Lower leg skin (tissue), 4 donors: ENCODE measurements around the gene LRP1B. TPM values are rescaled to one million over a fixed set of nuclear protein-coding genes. Genes with fewer than 3 reads are reported as not detected.
"Not testable (repeated sequence)": the region's sequence is repeated elsewhere in the genome, so short reads cannot be mapped to it uniquely, and the experiment has no call there.

ENCODE experiments used
- DNase-seq, 2 donors: peaks; one replicate each; pipeline ENCODE4 v3.0.0-alpha.2; 2019; ENCODE audit warnings: low spot score in 2 of 2
- H3K4me3 ChIP-seq: fragments of 200-600 bp; sonication (generic); 2 replicates; pipeline ENCODE4 v1.5.1; 2017; ENCODE audit warnings: mild to moderate bottlenecking, low read depth; ENCODE audit not compliant: poor library complexity, severe bottlenecking
- POLR2A ChIP-seq, 2 donors: fragments of 450-650 bp; IDR thresholded peaks; one replicate each; pipeline ENCODE4 v1.6.1; 2016 to 2017; ENCODE audit warnings: antibody characterized with exemption in 2 of 2, mild to moderate bottlenecking in 1 of 2, moderate library complexity in 1 of 2
- WGBS, 2 donors: methylation state at CpG; one replicate each; pipeline ENCODE4 v1.1.5; 2018; 5-methylcytosine and 5-hydroxymethylcytosine counted together
- intact Hi-C: fragments of 100-400 bp; cut with DNase I; formaldehyde crosslinking; loops from one replicate; pipeline ENCODE4 v1.15.0; 2023; ENCODE audit warnings: low total_unique reads
- total RNA-seq, 4 donors: library from RNA; depleted of rRNA; stranded (reverse); fragments of >200 nt; gene quantifications; one replicate each; pipeline ENCODE4 v1.1.0, GENCODE V29; 2016
- TF ChIP-seq, protein P1 (sequence below), 3 donors: fragments of 450-650 bp; IDR thresholded peaks; one replicate each; pipeline ENCODE4 v1.5.1; 2016; ENCODE audit warnings: antibody characterized with exemption in 3 of 3, mild to moderate bottlenecking in 3 of 3, moderate library complexity in 2 of 3

The LRP1B gene
- total RNA-seq, 4 donors from 2014 or later: 0.80 to 1.6 (median 1.0) TPM

DNA sequence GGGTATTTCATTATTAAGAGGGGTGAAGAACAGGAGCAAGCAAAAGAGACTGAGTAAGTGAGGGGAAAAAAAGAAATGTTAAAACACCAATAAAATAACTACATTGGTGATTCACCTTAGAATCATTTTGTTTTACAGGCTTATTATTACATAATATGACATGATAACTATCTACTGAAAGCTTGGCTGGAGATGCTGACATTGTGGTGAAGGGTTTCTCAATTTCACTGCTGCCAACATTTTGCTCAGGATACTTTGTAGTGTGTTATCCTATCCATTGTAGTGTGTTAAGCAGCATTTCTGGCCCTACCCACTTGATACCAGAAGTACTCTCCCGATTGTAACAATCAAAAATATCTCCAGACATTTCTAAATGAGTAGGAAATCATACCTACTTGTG is 1786.0 kb downstream of the LRP1B start:
- WGBS, 2 donors: 58 to 78% methylated on average over 1 of the region's 1 CpG
- no peak for DNase-seq
- intact Hi-C loops: no loop called here
- no peak for TF ChIP-seq POLR2A (IDR thresholded peaks at IDR 0.05)
- TF ChIP-seq, protein P1, sequence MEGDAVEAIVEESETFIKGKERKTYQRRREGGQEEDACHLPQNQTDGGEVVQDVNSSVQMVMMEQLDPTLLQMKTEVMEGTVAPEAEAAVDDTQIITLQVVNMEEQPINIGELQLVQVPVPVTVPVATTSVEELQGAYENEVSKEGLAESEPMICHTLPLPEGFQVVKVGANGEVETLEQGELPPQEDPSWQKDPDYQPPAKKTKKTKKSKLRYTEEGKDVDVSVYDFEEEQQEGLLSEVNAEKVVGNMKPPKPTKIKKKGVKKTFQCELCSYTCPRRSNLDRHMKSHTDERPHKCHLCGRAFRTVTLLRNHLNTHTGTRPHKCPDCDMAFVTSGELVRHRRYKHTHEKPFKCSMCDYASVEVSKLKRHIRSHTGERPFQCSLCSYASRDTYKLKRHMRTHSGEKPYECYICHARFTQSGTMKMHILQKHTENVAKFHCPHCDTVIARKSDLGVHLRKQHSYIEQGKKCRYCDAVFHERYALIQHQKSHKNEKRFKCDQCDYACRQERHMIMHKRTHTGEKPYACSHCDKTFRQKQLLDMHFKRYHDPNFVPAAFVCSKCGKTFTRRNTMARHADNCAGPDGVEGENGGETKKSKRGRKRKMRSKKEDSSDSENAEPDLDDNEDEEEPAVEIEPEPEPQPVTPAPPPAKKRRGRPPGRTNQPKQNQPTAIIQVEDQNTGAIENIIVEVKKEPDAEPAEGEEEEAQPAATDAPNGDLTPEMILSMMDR (IDR thresholded peaks at IDR 0.05): no peak
- no peak overlapping the region for H3K4me3 ChIP-seq

DNA sequence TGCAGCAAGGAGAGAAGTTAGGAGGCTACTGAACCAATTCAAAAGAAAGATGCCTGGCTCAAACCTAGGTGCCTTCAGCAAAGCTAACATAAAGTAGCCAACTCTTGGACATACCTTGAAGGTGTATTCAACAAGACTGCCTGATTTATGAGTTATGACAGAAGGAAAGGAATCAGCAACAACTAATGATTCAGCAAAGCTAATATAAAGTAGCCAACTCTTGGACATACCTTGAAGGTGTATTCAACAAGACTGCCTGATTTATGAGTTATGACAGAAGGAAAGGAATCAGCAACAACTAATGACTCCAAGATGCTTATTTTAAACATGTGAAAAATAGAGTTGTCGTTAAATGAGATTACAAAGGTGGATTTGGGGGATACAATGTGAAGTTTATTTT is 1786.5 kb downstream of the LRP1B start:
- H3K4me3 ChIP-seq, intact Hi-C loops, DNase-seq: not testable (repeated sequence)
- 60 to 84% methylated on average over 1 of the region's 1 CpG for WGBS, 2 donors

DNA sequence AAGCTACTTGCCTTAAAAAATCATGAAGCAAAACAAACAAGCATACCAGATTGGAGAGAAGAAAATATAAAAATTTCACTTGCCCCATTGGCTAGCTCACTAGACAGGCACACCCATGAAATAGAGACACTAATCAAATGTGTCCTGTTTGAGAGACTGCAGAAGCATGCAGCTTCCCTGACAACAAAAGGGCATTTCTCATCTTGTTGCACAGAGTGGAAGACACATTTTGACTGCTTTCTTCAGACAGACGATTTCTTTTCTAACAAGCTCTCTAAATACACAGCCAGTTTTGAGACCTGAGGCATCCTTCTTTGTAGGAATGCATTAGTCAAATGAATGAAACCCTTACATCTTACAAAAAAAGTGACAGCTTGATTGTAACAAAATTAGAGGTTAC is 1792.0 kb downstream of the LRP1B start:
- 26 to 27% methylated on average over 1 of the region's 1 CpG for WGBS, 2 donors
- intact Hi-C loops: no loop called here
- DNase-seq: no peak
- H3K4me3 ChIP-seq: no peak overlapping the region
- TF ChIP-seq, protein P1 (IDR thresholded peaks at IDR 0.05): no peak
- TF ChIP-seq POLR2A (IDR thresholded peaks at IDR 0.05): no peak

DNA sequence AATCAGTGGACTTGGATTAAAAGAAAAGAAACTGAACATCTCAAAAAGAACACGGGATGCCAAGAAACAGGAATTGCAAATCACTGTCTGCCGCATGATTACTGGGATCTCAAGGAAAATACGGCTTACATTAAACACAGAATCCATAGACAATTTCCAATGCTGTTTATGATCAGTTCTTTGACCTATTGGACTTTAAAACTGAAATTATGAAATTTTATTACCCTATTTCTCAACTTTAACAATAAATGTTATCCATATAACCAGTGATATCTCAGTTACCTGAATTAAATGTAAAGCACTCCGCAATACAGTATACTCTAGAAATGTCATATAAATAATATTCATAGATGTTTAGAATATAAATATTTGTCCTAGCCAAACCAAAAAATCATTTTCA is 1793.8 kb downstream of the LRP1B start:
- WGBS, 2 donors: 90 to 92% methylated on average over 4 of the region's 4 CpGs
- H3K4me3 ChIP-seq: no peak overlapping the region
- no peak for DNase-seq
- intact Hi-C loops: no loop called here
- TF ChIP-seq, protein P1 (IDR thresholded peaks at IDR 0.05): no peak
- no peak for TF ChIP-seq POLR2A (IDR thresholded peaks at IDR 0.05)

DNA sequence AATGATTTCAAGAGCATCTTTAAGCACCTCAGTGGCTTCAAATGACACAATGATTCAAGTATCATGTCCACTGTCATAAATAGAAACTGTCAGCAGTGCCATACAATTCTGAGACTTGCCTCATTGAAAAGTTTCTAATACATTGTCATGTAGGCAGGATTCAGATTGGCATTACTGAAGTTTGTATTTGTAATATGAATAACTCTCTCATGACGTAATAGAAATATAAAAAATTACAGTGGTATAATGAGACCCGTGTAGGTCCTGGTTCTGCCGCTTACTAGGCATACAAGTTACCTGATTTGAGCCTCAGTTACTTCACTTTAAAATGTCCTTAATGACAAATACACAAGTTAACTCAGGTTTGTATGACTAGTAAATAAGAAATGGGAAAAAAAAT is 1814.5 kb downstream of the LRP1B start:
- WGBS, 2 donors: 93% methylated on average over 3 of the region's 3 CpGs
- no peak for DNase-seq
- intact Hi-C loops: no loop called here
- H3K4me3 ChIP-seq: no peak overlapping the region
- TF ChIP-seq, protein P1 (IDR thresholded peaks at IDR 0.05): no peak

DNA sequence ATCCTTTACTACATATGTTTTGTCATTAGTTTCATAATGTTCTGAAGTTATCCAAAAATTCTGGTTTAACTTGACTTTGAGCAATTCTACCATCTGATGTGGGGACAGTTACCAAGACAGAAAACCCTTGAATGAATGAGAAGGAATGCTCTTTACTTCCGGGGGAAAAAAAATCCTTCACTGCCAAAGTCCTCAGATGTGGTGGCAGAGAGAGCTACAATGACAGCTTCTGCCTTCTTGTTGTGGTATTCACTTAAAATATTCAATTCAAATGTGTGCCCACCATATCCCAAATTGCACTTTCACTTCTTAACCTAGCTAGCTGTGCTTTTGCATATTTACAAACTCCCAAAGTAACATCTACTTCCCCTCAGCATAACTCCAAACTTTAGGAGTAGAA is 1818.9 kb downstream of the LRP1B start:
- TF ChIP-seq, protein P1 (IDR thresholded peaks at IDR 0.05): no peak
- no peak for TF ChIP-seq POLR2A (IDR thresholded peaks at IDR 0.05)
- 0 to 90% methylated on average over 1 of the region's 1 CpG for WGBS, 2 donors
- no peak for DNase-seq
- intact Hi-C loops: no loop called here
- H3K4me3 ChIP-seq: no peak overlapping the region
